ENCODE measurements around the gene CLVS2.

GRCh38 chr6:123105561-123105960 lies 109.5 kb downstream of the CLVS2 start:
- no peak for TF ChIP-seq POLR2A (IDR thresholded peaks at IDR 0.05)
- TF ChIP-seq CTCF (IDR thresholded peaks at IDR 0.05) = no peak
- TF ChIP-seq EP300 (IDR thresholded peaks at IDR 0.05) = no peak
